AG04449 (cell line): ENCODE results near the gene TYW1.
"Not testable (repeated sequence)": the region's sequence is repeated elsewhere in the genome, so short reads cannot be mapped to it uniquely, and the experiment has no call there.

Source experiments
- CTCF ChIA-PET: fragments of 350-600 bp; formaldehyde crosslinking; extraction: SDS; loops from one replicate; lab custom pipeline; 2021; ENCODE audit warnings: antibody characterized with exemption; lab: Yijun Ruan, JAX
- POLR2A ChIA-PET: fragments of 400-600, 350-600 bp; formaldehyde crosslinking; extraction: SDS; loops from one replicate; lab custom pipeline; 2020; ENCODE audit warnings: antibody characterized with exemption, inconsistent platforms; lab: Yijun Ruan, JAX
- DNase-seq: peaks from one replicate; pipeline ENCODE4 v3.0.0-alpha.2; 2010; ENCODE audit warnings: low read depth, low spot score
- H3K4me3 ChIP-seq: 2 replicates; pipeline ENCODE4 v1.5.1; 2011; ENCODE audit warnings: low read depth, mild to moderate bottlenecking, control low read depth, low read length
- TF ChIP-seq, protein P1 (sequence below): IDR thresholded peaks from one replicate; pipeline ENCODE4 v1.5.1; 2011; ENCODE audit warnings: mild to moderate bottlenecking, moderate library complexity, low read length, control low read depth, inconsistent platforms; ENCODE audit not compliant: insufficient read depth; ENCODE audit errors: missing control alignments

TYW1 gene

DNA sequence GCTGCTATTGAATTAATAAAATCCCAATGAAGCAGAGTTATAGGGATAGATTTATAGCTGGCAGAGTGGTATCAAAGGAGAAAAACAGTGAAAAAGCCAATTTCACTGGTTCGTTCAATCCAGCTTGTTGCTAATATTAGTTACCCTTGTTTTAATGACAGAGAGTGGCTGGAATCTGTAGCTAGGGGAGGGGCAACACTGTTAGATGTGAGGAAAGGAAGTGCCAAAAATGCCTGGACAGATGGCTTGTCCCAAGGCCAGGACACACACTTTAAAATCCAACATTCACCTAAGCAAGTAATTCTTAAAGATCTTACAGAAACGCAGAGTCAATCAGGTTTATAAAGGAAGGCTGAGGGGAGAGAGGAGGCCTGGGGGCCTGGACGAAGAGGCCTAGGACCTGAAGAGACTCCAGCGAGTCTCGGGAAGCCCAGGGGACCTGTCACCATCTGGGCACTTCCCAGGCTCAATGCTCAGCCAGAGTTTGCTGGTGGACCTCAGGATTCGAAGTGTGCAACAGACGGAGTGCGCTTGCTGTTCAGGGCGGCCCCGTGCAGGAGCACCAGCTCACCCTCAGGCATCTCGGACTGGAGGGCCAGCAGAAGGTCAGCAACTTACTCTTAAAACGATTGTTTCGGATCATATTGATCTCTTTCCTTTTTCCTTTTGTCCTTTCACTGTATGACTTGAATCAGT, 38.9 kb upstream of the TYW1 start:
- ChIA-PET POLR2A (no interaction called here), CTCF (no interaction called here)
- no peak overlapping the region for H3K4me3 ChIP-seq
- DNase-seq, result no peak
- TF ChIP-seq, protein P1, sequence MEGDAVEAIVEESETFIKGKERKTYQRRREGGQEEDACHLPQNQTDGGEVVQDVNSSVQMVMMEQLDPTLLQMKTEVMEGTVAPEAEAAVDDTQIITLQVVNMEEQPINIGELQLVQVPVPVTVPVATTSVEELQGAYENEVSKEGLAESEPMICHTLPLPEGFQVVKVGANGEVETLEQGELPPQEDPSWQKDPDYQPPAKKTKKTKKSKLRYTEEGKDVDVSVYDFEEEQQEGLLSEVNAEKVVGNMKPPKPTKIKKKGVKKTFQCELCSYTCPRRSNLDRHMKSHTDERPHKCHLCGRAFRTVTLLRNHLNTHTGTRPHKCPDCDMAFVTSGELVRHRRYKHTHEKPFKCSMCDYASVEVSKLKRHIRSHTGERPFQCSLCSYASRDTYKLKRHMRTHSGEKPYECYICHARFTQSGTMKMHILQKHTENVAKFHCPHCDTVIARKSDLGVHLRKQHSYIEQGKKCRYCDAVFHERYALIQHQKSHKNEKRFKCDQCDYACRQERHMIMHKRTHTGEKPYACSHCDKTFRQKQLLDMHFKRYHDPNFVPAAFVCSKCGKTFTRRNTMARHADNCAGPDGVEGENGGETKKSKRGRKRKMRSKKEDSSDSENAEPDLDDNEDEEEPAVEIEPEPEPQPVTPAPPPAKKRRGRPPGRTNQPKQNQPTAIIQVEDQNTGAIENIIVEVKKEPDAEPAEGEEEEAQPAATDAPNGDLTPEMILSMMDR, result no peak

DNA sequence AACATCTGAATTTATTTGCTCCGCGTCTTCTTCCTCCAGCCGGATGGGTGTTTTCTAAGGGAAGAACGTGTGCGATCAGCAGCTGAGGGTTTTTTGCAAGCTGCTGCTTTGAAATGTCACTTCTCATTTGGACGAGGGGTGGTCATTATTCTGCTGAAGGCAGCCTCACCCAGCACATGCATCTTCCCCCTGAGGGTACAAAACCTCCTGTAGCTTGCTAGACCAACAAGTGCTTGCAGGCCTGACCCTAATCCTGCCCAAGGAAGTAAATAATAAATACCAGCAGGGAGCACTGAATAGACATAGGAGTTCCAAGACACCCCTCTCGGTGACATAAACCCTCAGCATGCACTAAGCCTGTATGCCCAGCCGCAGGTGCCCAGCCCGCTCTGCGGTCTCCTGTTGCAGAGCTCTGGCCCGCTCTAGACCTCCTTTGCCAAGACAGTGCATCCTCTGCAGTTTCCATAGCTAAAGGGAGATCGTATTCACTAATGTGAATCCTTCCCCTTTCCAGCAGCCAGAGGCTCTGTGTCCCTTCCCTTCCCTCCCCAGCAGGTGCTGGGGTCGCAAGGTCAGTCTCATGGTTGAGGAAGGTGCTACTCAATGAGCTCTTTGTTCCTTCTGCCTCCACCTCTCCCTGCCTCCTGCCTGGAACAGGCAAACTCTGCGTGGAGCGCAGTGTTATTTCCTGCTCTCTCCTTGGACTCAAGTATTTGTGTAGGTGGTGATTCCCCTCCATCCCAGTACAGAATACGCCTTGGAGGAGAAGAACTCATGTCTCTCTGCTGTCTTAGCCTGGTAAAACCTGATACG, 37.9 kb upstream of the TYW1 start:
- CTCF ChIA-PET, result no interaction called here
- DNase-seq, result no peak
- TF ChIP-seq, protein P1, result no peak
- no peak overlapping the region for H3K4me3 ChIP-seq
- POLR2A ChIA-PET, result no interaction called here

DNA sequence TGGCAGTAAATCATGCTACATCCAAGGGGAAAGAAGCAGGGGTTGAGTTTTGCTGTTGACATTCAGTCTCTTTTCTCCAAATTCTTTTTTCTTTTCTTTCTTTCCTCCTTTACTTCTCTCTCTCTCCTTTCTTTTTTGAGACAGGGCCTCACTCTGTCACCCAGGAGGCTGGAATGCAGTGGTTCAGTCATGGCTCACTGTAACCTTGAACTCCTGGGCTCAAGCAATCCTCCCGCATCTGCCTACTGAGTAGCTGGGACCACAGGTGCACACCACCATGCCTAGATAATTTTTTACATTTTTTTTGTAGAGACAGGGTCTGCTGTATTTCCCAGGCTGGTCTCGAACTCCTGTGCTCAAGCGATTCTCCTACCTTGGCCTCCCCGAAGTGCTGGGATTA, 36.4 kb upstream of the TYW1 start:
- TF ChIP-seq, protein P1, result no peak
- CTCF ChIA-PET, result no interaction called here
- DNase-seq, result no peak
- H3K4me3 ChIP-seq, result no peak overlapping the region
- POLR2A ChIA-PET, result interaction anchor here (0.6 kb wide), 1 partner anchor 23 kb away, joined by 3 read pairs; no protein-coding TSS in a partner anchor

DNA sequence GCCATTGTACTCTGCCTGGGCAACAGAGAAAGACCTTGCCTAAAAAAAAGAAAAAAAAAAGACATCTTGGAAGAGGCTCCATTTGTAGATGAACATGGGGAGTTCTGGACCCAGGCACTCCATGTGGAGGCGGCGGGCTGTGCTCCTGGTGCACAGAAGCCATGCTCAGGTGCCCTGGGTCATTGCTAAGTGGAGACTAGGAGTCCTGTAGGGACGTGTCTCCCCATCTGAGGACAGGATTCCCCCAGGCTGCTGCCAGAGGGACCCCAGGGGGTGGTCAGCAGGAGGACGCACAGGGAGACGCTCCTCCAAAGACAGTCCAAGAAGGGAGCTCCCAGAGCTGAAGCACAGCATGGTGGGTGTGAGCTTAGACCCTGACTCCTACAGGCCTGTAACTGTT, 35.5 kb upstream of the TYW1 start:
- ChIA-PET CTCF (interaction anchor here (1.3 kb wide), 1 partner anchor 34 kb away, joined by 3 read pairs; the partner anchor contains the start of gene SBDS), POLR2A (no interaction called here)
- TF ChIP-seq, protein P1, result no peak
- H3K4me3 ChIP-seq, result no peak overlapping the region
- no peak for DNase-seq

DNA sequence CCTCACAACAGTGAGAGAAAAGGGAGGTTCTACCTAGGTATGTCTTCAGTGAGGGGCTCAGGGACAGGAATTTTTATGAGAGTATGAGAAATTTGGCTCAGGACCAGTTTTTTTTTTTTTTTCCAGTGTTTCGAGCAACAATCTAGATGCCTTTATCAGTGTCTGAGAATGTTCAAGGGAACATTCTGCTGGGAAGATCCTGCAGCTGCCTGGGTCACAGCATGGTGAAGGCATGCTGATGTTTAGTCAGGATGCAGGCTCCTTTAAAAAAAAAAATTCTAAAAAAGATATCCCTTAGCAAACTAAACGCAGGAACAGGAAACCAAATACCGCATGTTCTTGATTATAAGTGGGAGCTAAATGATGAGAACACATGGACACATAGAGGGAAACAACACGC, 32.2 kb upstream of the TYW1 start:
- CTCF ChIA-PET, result no interaction called here
- TF ChIP-seq, protein P1, result no peak
- no peak overlapping the region for H3K4me3 ChIP-seq
- DNase-seq, result no peak
- POLR2A ChIA-PET, result no interaction called here

DNA sequence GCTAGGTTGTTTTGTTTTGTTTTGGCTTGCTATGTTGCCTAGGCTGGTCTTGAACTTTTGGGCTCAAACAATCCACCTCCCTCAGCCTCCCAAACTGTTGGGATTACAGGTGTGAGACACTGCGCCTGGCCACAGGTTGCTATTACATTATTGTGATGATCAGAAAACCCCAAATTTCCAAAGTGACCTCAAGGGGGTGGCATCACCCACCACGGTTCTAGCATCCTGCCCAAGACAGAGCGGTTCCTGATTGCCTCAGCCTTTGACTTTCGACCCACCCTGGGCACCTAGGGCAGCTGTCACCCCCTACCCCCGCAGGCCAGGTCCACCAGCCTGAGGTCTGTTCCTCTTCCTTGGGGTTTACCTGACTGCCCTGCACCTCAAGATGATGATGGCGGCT, 29.6 kb upstream of the TYW1 start:
- no peak for DNase-seq
- POLR2A ChIA-PET, result no interaction called here
- TF ChIP-seq, protein P1, result no peak
- H3K4me3 ChIP-seq, result no peak overlapping the region
- CTCF ChIA-PET, result no interaction called here

DNA sequence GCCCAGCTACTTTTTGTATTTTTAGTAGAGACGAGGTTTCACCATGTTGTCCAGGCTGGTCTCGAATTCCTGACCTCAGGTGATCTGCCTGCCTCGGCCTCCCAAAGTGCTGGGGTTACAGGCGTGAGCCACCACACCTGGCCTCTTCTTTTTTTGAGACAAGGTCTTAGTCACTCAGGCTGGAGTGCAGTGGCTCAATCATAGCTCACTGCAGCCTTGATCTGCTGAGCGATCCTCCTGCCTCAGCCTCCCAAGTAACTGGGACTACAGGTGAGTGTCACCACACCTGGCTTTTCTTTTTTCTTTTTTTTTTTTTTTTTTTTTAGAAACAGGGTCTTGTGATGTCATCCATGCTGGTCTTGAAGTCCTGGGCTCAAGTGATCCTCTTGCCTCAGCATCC, 27.6 kb upstream of the TYW1 start:
- POLR2A ChIA-PET, DNase-seq, H3K4me3 ChIP-seq, CTCF ChIA-PET: not testable (repeated sequence)
